ENCODE results near the gene SELENOV. TPM values are rescaled to one million over a fixed set of nuclear protein-coding genes. Genes with fewer than 3 reads are reported as not detected.

Gene SELENOV
- total RNA-seq = not detected
- long read RNA-seq, donor 1 = 0 reads
- long read RNA-seq, donor 2 = 0 reads

DNA sequence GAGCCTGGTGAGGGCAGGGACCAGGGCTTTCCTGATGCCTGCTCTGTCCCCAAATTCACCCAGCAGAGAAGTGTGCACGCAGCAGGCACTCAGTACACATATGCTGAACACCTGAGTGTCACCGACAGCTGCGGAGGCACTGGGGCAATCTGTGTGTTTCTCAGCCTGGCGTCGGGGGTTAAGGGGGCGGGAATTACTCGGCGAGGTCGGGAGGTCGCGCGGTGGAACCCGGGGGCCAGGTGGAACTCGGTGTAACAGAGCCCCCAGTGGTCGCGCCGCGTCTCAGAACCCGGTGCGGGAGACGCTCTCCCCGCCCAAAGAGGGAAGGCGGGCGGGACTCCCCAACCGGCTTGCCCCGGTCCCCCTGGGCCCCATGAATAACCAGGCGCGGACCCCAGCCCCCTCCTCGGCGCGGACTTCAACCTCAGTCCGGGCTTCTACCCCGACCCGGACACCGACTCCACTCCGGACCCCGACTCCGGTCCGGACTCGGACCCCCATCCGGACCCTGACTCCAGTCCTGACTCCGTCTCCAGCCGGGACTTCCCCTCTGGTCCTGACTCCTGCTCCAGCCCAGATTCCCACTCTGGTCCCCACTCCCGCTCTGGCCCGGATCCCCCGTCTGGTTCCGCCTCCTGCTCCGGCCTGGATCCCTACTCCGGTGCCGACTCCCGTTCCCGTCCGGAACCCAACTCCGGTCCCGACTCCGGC lies at the start of gene SELENOV:
Gene SELENOV, plus strand, starts transcription at position 300 of the 711 bp plus-strand sequence. Its CDS starts 74 bp downstream, at position 374.
- Histone ChIP-seq H3K9me3 (no peaks in the 10 kb centered on the region), H3K36me3 (ENCODE audit: low read depth) (no peaks in the 10 kb centered on the region), H3K4me1 (ENCODE audit: low read depth) (peaks cover 11% of the 10 kb centered on the region), H3K4me3 (no peak within 1 kb of the TSS)
- no peak for TF ChIP-seq CTCF (IDR thresholded peaks at IDR 0.05)
- ATAC-seq (no peak), DNase-seq (no peak)
- intact Hi-C loops (cut with DNase I, micrococcal nuclease) = no loop called here

- no peaks in the 10 kb centered on the region for H3K9me3 ChIP-seq
- intact Hi-C loops (cut with DNase I, micrococcal nuclease) = no loop called here
- H3K4me1 ChIP-seq (ENCODE audit: low read depth) = no peaks in the 10 kb centered on the region
- H3K36me3 ChIP-seq (ENCODE audit: low read depth) = peaks cover 21% of the 10 kb centered on the region
- H3K4me3 ChIP-seq = no peak overlapping the region
- DNase-seq (no peak), ATAC-seq (no peak)
- TF ChIP-seq CTCF (IDR thresholded peaks at IDR 0.05) = no peak
Observed at GRCh38 chr19:39465956-39466747, 48.8 kb upstream of the SELENOV start.

DNA sequence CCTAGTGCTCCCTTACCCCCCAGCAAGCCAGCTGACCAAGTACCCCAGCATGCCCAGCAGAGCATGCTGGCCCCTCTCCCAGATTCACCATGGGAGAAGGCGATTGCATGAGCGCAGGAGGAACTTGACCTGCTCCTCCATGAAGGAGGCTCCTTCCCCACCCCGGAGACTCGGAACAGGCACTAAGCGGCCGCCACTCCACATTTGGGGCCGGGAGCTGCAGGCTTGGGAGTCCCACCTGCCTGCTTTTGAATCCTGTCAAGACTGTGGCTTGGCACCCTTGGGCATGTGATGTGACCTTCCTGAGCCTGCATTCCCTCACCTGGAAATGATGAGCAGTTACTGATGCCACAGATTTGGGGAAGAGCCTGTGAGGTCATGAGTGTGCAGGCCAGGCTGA lies 47.0 kb upstream of the SELENOV start:
- Histone ChIP-seq H3K9me3 (no peaks in the 10 kb centered on the region), H3K4me1 (ENCODE audit: low read depth) (no peaks in the 10 kb centered on the region), H3K36me3 (ENCODE audit: low read depth) (peaks cover 21% of the 10 kb centered on the region), H3K4me3 (no peak overlapping the region)
- intact Hi-C loops (cut with DNase I, micrococcal nuclease) = no loop called here
- ATAC-seq (no peak), DNase-seq (no peak)
- TF ChIP-seq CTCF (IDR thresholded peaks at IDR 0.05) = no peak

GRCh38 chr19:39469036-39469435 lies 45.9 kb upstream of the SELENOV start:
- Histone ChIP-seq H3K4me1 (ENCODE audit: low read depth) (no peaks in the 10 kb centered on the region), H3K9me3 (no peaks in the 10 kb centered on the region), H3K4me3 (no peak overlapping the region), H3K36me3 (ENCODE audit: low read depth) (peaks cover 21% of the 10 kb centered on the region)
- no peak for TF ChIP-seq CTCF (IDR thresholded peaks at IDR 0.05)
- intact Hi-C loops (cut with DNase I, micrococcal nuclease) = no loop called here
- ATAC-seq = no peak
- DNase-seq = no peak

- intact Hi-C loops (cut with DNase I, micrococcal nuclease) = no loop called here
- H3K4me1 ChIP-seq (ENCODE audit: low read depth) = no peaks in the 10 kb centered on the region
- peaks cover 21% of the 10 kb centered on the region for H3K36me3 ChIP-seq (ENCODE audit: low read depth)
- H3K4me3 ChIP-seq = no peak overlapping the region
- ATAC-seq (no peak), DNase-seq (no peak)
- no peak for TF ChIP-seq CTCF (IDR thresholded peaks at IDR 0.05)
- H3K9me3 ChIP-seq = no peaks in the 10 kb centered on the region
Observed at GRCh38 chr19:39469567-39469966, 45.4 kb upstream of the SELENOV start.

Data from mucosa of descending colon (tissue), 3 donors.